Mucosa of rectum (tissue), 2 donors: ENCODE results near the gene FOXL1.

Experiments used
- H3K27ac ChIP-seq, 2 donors: one replicate each; pipeline ENCODE4 v1.7.0; 2013; ENCODE audit warnings: inconsistent platforms in 2 of 2, low read depth in 2 of 2, low read length in 2 of 2
- H3K27me3 ChIP-seq, 2 donors: one replicate each; pipeline ENCODE4 v1.7.0; 2013; ENCODE audit warnings: low read length in 2 of 2; ENCODE audit not compliant: control insufficient read depth in 2 of 2, insufficient read depth in 2 of 2
- H3K36me3 ChIP-seq, 2 donors: one replicate each; pipeline ENCODE4 v1.7.0; 2013; ENCODE audit warnings: low read length in 2 of 2; ENCODE audit not compliant: control insufficient read depth in 2 of 2, insufficient read depth in 2 of 2
- H3K4me1 ChIP-seq, 2 donors: one replicate each; pipeline ENCODE4 v1.7.0; 2013; ENCODE audit warnings: low read length in 2 of 2, mild to moderate bottlenecking in 1 of 2; ENCODE audit not compliant: control insufficient read depth in 2 of 2, insufficient read depth in 2 of 2
- H3K4me3 ChIP-seq, 2 donors: one replicate each; pipeline ENCODE4 v1.7.0; 2013; ENCODE audit warnings: low read length in 2 of 2
- H3K9ac ChIP-seq, 2 donors: one replicate each; pipeline ENCODE4 v1.7.0; 2013; ENCODE audit warnings: low read length in 2 of 2, low read depth in 1 of 2, mild to moderate bottlenecking in 1 of 2
- H3K9me3 ChIP-seq, 2 donors: one replicate each; pipeline ENCODE4 v1.7.0; 2013; ENCODE audit warnings: low read length in 2 of 2; ENCODE audit not compliant: control insufficient read depth in 2 of 2
- donor health status: healthy.
- donor health status: Normal muscosa, but diverticular disease.

FOXL1 gene

GRCh38 chr16:86567701-86568581 lies 10.4 kb upstream of the FOXL1 start:
- Histone ChIP-seq H3K4me3 (no peak overlapping the region), H3K36me3 (no peaks in the 10 kb centered on the region), H3K9me3 (no peaks in the 10 kb centered on the region), H3K27me3 (peaks cover 60 to 61% of the 10 kb centered on the region in 2 donors), H3K9ac (no peak overlapping the region), H3K27ac (no peak overlapping the region), H3K4me1 (peaks cover 0 to 7% of the 10 kb centered on the region in 2 donors)

DNA sequence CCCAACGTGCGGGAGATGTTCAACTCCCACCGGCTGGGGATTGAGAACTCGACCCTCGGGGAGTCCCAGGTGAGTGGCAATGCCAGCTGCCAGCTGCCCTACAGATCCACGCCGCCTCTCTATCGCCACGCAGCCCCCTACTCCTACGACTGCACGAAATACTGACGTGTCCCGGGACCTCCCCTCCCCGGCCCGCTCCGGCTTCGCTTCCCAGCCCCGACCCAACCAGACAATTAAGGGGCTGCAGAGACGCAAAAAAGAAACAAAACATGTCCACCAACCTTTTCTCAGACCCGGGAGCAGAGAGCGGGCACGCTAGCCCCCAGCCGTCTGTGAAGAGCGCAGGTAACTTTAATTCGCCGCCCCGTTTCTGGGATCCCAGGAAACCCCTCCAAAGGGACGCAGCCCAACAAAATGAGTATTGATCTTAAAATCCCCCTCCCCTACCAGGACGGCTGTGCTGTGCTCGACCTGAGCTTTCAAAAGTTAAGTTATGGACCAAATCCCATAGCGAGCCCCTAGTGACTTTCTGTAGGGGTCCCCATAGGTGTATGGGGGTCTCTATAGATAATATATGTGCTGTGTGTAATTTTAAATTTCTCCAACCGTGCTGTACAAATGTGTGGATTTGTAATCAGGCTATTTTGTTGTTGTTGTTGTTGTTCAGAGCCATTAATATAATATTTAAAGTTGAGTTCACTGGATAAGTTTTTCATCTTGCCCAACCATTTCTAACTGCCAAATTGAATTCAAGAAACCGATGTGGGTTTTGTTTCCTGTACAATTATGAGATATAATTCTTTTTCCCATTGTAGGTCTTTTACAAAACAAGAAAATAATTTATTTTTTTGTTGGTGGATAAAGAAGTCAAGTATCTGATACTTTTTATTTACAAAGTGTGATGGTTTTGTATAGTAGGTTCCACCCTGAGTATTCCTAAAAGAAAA lies 9.4 kb upstream of the FOXL1 start:
- Histone ChIP-seq H3K4me3 (no peak overlapping the region), H3K27me3 (peaks cover 68% of the 10 kb centered on the region in 2 donors), H3K9ac (no peak overlapping the region), H3K4me1 (peaks cover 0 to 5% of the 10 kb centered on the region in 2 donors), H3K27ac (no peak overlapping the region), H3K9me3 (no peaks in the 10 kb centered on the region), H3K36me3 (no peaks in the 10 kb centered on the region)

GRCh38 chr16:86569701-86570447 lies 8.5 kb upstream of the FOXL1 start:
- Histone ChIP-seq H3K27me3 (peaks cover 63 to 67% of the 10 kb centered on the region in 2 donors), H3K9me3 (no peaks in the 10 kb centered on the region), H3K4me3 (no peak overlapping the region), H3K36me3 (no peaks in the 10 kb centered on the region), H3K9ac (no peak overlapping the region), H3K27ac (no peak overlapping the region), H3K4me1 (no peaks in the 10 kb centered on the region)

- H3K4me3 ChIP-seq: no peak overlapping the region
- H3K4me1 ChIP-seq: peaks cover 0 to 4% of the 10 kb centered on the region in 2 donors
- H3K9ac ChIP-seq: no peak overlapping the region
- H3K36me3 ChIP-seq: no peaks in the 10 kb centered on the region
- no peak overlapping the region for H3K27ac ChIP-seq
- peaks cover 56 to 57% of the 10 kb centered on the region in 2 donors for H3K27me3 ChIP-seq
- no peaks in the 10 kb centered on the region for H3K9me3 ChIP-seq
These were observed 7.5 kb upstream of the FOXL1 start for GRCh38 chr16:86570558-86571529.

GRCh38 chr16:86571530-86571915 lies 6.8 kb upstream of the FOXL1 start:
- Histone ChIP-seq H3K36me3 (no peaks in the 10 kb centered on the region), H3K9ac (no peak overlapping the region), H3K4me3 (no peak overlapping the region), H3K9me3 (no peaks in the 10 kb centered on the region), H3K27ac (no peak overlapping the region), H3K4me1 (peaks cover 0 to 4% of the 10 kb centered on the region in 2 donors), H3K27me3 (peaks cover 52 to 57% of the 10 kb centered on the region in 2 donors)

DNA sequence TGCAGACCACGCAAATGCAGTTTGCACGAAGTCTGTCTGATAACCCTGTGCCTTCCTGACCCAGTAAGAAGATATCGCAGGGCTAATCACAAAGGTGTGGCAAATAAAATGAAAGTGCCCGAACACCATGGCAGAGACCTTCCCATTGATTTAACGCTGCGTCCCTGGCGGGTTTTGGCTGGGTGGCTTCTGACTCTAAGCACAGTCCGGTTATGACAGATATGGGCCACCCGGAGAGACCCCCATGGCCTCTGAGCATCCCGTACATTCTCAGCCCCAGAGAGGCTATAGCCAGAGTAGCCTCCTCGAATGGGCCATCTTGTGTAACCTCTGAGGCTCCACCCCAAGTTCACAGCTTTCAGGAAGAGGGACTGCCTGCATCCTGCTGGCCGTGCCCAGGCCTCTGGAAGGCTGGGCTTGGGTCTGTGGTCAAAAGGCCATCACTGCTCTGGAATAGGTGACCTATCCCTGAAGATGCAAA lies 6.3 kb upstream of the FOXL1 start:
- Histone ChIP-seq H3K4me3 (no peak overlapping the region), H3K9me3 (no peaks in the 10 kb centered on the region), H3K27me3 (peaks cover 56 to 62% of the 10 kb centered on the region in 2 donors), H3K9ac (no peak overlapping the region), H3K4me1 (peaks cover 0 to 4% of the 10 kb centered on the region in 2 donors), H3K36me3 (no peaks in the 10 kb centered on the region), H3K27ac (no peak overlapping the region)

- Histone ChIP-seq H3K4me3 (no peak overlapping the region), H3K9ac (no peak overlapping the region), H3K27ac (no peak overlapping the region), H3K9me3 (no peaks in the 10 kb centered on the region), H3K27me3 (peaks cover 56 to 63% of the 10 kb centered on the region in 2 donors), H3K4me1 (peaks cover 0 to 4% of the 10 kb centered on the region in 2 donors), H3K36me3 (no peaks in the 10 kb centered on the region)
These were observed 5.7 kb upstream of the FOXL1 start for GRCh38 chr16:86572606-86573005.

DNA sequence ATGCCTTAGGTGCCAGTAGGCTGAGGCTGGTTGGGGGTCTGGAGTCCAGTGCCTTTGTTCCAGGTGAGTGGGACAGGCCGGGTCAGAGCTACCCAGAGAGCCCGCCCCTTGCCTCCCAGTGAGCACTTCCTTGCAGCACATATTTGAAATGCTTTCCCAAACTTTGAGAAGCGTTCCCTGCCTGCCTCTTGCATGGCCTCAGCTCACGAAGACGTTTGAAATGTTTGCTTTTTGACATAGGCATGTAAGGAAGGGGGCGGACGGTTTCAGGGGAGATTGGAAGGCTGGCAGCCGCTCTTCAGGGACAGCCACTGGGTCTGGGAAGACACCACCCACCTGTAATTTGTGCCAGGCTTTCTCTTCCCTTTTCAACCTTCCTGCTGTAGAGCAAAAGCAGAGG lies 5.1 kb upstream of the FOXL1 start:
- no peak overlapping the region for H3K27ac ChIP-seq
- peaks cover 62 to 66% of the 10 kb centered on the region in 2 donors for H3K27me3 ChIP-seq
- H3K4me3 ChIP-seq: no peak overlapping the region
- no peaks in the 10 kb centered on the region for H3K9me3 ChIP-seq
- no peaks in the 10 kb centered on the region for H3K36me3 ChIP-seq
- peaks cover 0 to 4% of the 10 kb centered on the region in 2 donors for H3K4me1 ChIP-seq
- H3K9ac ChIP-seq: no peak overlapping the region
